Measurements from ENCODE around the gene DCHS1.
A peak's percentile ranks its signal among the peaks of the same experiment; 100 is the strongest.

DCHS1 gene

DNA sequence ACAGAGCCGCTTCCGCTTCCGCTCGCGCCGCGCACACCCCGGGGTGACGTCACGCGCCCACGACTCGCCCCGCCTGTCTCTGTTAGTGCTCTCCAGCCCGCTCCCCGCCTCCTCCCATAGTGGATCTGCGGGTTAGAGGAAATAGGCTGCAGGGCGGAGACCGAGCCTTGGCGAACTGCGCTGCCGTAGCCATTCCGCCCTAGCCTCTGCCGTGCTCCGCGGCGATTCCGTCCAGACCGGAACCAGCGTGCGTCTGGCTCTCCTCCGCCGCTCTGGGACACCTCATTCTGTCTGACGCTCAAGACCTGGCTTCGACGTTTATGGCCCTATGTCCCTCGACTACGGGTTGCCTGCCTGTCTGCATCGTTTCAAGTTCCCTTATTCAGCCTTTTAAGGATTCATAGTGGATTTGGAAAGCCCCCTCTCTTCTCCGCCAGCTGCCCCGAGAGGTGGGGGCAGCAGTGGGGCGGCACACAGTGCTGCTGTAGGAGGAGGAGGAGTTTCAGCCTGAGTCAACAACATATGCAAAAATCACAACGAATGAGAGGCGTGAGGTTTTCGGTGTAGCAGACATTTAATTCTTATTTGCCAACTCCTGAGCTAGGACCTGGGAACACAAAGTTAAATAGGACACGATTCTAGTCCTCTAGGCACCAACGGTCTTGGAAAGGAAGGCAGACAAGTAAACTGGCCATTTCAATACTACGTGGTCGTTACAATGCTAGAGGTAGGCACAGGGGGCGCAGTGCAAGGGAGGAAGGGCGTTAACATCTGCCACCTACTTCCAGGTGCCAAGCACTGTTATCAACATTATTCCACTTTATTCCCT is 43.2 kb downstream of the DCHS1 start, which contains the start of gene TAF10:
Gene TAF10 (minus strand): TSS at position 4 of the 829 bp plus-strand sequence. CDS start 27 bp downstream, outside the sequence.
- peak; percentile 94 for DNase-seq (ENCODE audit: low read depth)

DNA sequence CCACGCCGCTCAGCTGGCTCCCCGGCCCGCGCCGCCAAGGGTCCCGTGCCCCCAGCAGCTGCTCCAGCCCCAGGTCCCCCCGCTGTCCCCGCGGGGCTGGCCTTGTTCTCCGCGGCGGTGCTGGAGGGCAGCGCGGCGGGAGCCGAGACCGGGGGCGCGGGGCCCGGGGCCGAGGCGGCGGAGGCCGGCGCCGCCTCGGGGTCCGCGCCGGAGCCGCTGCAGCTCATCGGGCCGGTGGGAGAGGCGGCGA is 43.7 kb downstream of the DCHS1 start:
- DNase-seq (ENCODE audit: low read depth): no peak

DNA sequence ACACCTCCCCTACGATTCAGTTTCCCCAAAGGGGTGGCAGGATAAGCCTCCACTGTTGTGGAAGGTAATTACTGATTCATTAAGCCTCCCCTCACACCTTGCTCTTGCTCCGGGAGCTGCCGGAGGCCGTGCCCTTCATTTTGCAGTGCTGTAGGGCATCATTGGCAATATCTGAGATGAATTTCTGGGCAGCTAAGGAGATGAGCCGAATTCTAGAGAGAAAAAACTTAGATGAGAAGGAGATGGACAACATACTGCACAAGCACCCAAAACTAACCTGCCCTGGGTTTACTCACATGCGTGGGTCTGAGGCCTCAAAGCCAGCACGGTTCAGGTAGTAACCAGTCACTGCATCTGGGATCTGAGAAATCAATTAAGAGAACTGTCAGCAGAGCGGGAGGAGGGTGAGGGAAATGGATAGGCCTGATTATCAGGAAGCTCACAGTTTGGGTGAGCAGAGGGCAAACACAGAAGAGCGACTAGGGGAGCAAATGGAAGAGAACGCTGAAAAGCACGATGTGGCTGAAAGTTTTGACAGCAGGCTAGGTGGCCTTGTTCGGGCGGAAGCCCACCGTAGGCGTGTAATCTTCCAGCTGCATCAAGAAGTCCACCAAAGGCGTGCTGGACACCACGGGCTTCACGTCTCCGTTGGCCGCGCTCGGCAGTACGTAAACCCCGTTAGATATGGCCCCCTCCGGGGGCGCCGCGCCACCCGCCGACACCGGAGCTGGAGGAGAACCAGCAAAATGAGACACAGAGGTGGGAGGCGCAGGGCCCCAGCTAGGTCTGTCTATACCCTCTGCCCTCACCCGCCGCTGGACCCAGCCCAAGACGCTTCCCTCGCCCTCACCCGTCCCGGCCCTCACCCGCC is 44.3 kb downstream of the DCHS1 start:
- no peak for DNase-seq (ENCODE audit: low read depth)

DNA sequence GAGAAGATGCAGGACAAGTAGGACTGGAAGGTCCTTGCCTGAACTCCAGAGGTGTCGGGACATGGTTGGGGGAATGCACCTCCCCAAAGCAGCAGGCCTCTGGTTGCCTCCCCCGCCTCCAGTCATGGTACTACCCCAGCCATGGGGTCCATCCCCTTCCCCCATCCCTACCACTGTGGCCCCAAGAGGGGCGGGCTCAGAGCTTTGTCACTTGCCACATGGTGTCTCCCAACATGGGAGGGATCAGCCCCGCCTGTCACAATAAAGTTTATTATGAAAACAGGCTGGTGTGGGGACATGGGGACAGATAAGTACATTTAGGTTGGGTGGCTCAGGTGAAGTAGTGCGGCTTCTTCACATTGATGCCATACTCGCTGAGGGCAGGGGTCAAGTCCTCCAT is 45.0 kb downstream of the DCHS1 start:
- no peak for DNase-seq (ENCODE audit: low read depth)

DNA sequence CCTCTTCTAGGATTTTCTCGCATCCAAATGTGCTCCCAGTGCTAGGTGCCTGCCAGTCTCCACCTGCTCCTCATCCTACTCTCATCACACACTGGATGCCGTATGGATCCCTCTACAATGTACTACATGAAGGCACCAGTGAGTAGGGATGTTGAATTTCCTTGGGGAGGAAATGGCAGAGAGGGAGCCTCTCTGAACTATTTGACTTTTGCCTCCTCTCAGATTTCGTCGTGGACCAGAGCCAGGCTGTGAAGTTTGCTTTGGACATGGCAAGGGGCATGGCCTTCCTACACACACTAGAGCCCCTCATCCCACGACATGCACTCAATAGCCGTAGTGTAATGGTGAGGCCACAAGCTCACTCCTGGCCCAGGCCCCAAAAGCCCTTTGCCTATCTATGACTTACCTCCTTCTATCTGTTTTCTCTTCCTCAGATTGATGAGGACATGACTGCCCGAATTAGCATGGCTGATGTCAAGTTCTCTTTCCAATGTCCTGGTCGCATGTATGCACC is 46.0 kb downstream of the DCHS1 start:
- no peak for DNase-seq (ENCODE audit: low read depth)

DNA sequence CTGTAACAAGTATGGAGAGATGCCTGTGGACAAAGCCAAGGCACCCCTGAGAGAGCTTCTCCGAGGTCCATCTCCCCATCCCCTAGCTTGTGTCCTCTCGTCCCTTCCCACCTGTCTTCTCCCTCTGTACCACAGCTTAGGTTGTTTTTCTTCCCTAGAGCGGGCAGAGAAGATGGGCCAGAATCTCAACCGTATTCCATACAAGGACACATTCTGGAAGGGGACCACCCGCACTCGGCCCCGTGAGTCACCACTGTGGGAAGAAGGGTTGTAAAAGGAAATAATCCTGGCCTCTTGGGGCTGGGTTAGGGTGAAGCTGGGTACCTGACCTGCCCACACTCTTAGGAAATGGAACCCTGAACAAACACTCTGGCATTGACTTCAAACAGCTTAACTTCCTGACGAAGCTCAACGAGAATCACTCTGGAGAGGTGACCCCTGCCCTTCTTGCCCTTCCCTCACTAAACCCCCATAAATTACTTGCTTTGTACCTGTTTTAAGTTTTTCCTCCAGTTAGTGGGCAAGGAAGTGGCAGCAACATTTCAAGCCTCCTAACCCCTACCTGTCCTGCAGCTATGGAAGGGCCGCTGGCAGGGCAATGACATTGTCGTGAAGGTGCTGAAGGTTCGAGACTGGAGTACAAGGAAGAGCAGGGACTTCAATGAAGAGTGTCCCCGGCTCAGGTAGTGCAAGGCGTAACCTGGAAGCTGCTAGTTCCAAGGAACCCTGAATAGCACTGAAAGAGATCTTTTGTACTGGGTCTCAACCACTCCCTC is 46.7 kb downstream of the DCHS1 start:
- no peak for DNase-seq (ENCODE audit: low read depth)

DNA sequence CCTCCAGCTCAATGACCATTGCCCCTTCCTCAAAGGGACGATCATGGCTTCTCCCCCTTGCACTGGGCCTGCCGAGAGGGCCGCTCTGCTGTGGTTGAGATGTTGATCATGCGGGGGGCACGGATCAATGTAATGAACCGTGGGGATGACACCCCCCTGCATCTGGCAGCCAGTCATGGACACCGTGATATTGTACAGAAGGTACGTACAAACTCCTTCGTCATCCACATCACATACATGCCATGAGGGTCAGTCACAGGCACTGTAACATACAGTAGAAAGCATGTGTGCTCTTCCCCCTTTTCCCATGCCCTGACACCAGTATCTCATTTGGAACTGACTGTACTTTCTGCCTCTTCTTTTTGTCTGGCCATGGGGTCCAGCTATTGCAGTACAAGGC is 47.6 kb downstream of the DCHS1 start:
- DNase-seq (ENCODE audit: low read depth): no peak

DNA sequence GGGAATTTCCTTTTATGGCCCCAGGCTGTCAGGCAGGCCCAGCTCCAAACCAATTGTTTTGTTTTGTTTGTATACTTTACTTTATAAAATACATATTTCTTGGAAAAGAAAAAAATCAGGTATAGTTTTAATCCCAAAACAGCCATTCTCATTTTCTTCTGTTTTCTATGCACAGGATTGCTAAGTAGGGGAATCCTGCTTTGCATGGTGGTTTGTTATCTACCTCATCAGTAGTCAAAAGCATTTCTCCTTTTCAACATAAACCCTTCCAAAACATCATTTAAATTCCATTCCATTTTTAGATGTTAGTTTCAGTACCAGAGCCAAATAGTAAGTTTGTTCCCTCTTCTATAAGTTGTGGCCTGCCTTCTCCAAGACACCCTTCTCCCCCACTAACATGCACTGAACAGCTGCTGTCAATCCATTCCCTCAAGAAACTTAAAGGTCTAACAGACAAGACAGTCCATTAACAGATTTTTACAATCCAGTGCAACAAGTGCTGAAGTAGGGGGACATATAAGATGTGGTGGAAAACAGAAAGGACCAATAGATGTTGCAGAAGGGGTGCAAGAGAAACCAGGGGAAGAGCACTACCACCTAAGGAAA is 48.3 kb downstream of the DCHS1 start:
- no peak for DNase-seq (ENCODE audit: low read depth)

DNA sequence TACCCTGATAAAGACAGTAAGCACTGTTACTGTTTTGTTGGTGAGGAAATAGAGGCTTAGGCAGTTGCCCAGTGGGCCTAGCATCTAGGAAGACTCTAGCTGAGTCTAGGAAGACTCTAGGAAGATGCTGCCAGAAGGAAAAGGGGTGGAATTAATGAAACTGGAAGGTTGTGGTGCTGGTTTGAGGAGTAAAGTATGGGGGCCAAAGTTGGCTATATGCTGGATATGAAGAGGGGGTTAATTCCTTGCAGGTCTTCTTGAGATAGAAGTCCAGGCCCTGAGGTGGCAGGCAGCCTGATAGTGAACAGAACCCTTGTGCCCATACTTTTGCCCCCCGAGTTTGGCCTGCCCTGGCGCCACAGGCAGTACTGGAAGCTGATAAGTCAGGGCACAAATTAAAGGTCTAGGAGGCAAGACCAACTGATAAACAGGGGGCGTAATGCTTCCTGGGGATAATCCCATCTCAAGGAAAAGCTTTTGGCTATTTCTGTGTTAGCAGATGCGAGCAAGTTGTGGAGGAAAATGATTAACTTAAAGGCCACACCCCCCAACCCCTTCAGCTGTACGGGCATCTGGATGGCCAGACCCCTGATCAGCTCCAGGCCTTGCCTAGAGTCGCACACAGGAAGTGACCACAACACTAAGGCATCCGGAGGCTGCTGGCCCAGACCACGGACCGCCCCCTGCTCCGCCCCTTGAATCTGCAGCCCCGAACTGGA is 49.0 kb downstream of the DCHS1 start:
- DNase-seq (ENCODE audit: low read depth): peak; percentile 50

DNA sequence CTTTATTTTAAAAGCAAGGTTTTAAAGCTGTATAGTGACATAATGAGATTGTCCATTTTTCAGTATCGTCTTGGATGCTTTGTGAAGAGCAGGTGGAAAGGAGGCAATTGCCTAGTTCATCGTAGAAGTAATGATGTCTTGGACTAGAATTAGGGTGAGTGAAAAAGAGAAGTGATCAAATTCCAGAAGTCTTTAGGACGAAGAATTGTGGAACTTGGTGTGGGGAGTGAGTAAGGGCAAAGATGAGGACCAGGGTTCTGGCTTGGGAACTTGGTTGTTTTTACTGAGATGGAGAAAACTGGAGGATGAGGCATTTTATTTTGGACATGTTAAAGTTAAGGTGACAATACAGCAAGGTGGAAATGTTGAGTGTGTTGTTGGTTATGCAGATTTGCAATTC is 50.8 kb downstream of the DCHS1 start:
- DNase-seq (ENCODE audit: low read depth): no peak

DNA sequence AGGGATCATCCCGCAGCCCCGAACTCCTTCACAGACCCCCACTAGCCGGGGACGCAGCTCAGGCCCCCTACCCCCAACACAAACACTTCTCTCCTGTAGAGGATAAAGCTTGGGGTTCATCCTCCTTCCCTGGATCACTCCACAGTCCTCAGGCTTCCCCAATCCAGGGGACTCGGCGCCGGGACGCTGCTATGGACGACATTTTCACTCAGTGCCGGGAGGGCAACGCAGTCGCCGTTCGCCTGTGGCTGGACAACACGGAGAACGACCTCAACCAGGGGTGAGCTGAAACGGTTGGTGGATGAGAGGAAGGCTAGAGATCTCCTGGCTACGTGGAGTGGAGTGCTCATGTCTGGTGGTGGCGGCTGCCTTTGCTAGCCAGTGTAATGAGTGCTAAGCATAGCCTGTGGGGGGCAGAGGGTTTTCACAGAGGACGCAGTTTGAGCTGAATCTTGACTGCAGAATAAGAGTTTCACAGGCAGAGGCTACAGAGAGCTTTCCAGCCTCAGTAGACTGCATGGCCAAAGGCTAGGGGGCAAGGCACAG is 51.5 kb downstream of the DCHS1 start:
- no peak for DNase-seq (ENCODE audit: low read depth)

DNA sequence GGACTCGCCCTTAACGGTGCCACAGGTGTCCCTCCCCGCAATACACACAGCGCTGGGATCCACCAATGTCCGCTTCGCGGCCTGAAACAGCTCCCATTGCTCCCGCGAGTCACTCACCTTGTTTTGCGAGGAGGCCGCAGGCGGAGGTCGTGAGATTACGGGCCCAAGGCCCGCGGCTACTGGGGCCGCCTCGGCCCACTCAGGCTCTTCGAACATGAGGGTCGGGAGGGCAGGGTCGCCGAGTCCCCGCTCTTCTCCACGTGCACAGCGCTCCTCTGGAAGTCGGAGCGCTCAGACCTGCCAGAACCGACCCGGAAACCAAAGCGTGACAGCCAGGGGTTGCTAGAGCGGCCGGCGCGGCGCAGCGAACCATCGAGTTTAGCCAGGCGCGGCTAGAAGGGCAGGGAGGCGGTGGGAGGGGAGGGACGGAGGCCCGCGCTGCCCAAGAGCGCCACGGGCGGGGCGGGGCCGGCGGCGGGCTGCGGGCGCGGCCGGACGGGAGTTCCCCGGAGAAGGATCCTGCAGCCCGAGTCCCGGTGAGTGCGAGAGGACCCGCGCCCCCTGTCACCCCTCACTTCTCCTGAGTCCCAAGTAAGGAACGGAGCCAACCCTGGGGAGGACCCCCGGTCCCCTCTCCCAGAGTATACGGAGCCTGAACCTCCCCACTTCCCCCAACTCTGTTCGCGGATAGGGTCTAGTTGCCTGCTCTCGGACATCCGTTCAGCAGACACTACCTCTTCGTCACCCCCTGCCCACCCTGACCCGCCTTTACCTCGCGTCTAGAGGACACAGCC is 52.1 kb downstream of the DCHS1 start, which contains the start of the genes ILK and RRP8:
Gene ILK (plus strand): TSS at position 488 of the 794 bp plus-strand sequence. CDS start 498 bp downstream, outside the sequence.
Gene RRP8 (minus strand): TSS at position 330 of the 794 bp plus-strand sequence. CDS start 114 bp downstream, at position 216.
- DNase-seq (ENCODE audit: low read depth): peak; percentile 82

DNA sequence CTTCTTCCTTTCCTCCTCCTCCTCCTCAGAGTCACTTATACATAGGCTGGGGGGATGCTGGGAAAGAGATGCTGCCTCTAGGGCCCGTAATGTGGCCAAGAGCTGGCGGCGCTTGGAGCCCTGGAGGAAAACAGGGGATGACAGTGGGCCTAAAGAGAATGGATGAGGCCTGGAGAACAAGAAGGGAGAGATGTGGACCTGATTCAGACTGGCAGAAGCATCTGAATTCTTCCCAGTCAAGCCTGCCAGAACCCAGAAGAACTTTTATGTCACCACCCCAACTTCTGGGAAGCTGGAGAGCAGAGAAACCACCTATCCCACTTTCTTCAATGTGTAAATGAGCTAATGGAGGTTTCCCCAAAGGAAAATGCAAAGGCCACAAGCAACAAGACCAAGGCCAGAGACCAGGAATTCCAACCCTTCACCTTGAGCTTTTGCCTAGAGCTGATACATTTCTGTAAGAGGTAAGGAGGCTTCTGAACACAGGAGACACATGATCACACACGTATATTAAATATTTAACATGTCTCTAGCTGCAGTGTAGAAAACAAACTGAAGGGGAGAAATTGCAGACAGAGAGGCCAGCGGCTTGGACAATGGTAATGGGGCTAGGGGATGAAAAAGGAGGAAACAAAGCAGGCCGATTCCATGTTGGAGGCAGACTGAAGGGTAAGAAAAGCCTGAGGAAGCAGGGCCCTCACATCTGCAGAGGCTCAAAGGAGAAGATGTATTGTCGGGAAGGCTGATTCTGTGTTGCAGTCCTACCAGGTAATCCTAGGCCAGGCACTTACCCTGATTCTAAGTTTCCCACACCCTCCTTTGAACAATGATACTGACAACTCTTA is 53.3 kb downstream of the DCHS1 start:
- no peak for DNase-seq (ENCODE audit: low read depth)

DNA sequence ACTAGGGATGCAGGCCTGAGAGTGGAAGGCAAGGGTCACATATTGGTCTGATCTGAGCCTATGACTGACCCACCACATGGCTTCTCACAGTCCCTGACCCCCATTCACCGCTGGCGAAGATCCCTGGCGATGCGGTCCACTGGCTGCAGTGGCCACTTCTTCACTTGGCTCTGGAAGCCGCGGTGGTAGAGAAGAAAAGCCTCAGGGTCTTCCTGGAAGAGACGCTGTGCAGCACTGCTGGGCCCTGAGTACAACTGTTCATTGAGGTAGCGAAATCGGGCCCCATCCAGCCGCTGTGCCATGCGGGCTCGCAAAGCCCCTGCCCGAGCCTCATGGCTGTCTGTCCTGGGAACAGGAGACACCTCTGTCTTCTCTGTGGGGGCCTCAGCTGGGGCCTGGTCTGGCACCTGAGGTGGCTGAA is 54.6 kb downstream of the DCHS1 start:
- no peak for DNase-seq (ENCODE audit: low read depth)

DNA sequence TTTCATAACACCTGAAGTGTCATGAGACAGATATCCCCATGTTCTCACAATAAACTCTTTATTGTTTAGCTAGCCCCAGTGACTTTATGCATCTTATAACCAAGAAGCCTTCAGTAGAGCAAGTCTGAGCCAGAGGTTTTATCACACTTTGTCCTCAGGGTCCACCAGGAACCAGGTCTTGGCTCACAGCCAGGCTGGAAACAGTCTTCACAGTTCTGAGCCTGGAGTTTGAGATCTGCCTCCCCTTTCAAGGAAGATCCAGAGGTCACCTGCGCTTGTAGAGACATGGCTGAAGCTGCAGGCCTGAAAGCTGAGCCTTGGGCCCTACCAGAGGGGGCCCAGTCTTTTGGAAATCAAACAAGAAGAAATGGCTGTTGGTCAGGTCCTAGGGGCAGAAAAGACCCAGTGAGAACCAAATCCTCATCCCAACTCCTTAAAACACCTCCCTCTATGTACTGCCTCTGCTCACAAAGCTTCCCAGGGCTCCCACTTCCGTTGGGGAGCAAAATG is 55.7 kb downstream of the DCHS1 start:
- DNase-seq (ENCODE audit: low read depth): no peak

DNA sequence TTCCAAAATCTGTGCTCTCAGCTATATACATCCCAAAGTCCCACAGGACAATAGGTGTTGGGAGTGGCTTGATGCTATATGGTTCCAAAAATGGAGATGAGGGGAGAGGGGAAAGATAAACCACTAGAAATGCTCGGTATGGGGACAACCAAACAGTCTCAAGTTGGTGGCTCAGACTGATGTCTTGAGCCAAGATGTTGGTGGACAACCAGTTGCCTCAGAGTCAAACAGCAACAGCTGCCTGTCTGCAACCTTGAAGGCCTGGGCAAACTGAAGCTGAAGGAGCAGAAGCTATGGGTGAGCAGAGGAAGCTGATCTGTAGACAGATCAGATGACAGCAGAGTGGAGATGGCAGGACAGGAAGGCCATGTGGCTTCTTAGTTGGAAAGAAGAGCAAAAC is 56.2 kb downstream of the DCHS1 start:
- no peak for DNase-seq (ENCODE audit: low read depth)

DNA sequence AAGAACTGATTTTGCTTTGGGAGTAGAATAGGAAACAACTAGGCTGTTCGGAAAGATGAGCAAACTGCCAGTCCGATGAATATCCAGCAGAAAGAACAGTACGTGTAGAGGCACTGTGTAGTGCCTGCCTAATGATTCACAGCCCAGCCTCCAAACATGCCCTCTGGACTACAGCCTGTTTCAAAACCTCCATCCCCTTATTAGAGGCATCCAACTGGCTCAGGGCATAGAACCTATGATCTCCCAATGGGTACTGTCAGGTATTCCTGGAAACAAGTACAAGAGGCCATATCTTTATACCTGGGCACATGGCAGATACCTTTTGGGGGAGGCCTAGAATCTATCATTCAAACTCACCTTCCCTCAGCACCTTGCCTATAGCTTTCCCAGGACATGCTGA is 57.1 kb downstream of the DCHS1 start:
- DNase-seq (ENCODE audit: low read depth): no peak

DNA sequence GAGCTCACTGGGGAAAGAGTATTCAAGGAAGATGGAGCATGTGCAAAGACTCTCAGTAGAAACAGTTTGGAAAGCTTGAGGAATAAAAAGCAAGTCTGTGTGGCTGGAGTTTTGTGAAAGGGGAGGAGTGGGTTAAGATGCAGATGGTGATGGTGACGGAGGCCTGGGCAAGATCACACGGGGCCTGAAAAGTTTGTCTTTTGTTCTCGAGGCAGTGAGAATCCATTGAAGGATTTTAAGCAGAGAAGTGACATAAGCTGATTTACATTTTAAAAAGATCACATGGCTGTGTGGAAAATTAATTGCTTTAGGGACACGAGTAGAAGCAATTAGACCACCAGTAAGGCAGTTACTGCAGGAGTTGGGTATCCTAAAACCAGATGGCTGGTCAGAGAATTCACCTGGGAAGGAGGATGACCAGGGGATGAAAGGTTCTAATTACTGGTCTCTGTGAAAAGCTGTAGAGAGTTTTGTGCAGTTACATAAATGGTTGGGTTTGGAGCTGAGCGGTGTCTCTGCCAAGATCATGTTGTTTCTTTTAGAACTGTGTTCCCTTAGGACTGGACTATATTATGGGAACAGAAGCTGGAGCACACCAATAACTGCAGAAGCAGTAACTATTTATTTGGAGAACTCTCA is 59.3 kb downstream of the DCHS1 start:
- DNase-seq (ENCODE audit: low read depth): no peak

Data from stimulated activated CD8-positive, alpha-beta memory T cell treated with anti-CD3 and anti-CD28 coated beads, Interleukin-4, amount 100 ng/mL, for 24 hours (primary cell).